Mucosa of gallbladder (tissue), 1 donor: ENCODE data around the gene TSPAN32. TPM values are rescaled to one million over a fixed set of nuclear protein-coding genes. Genes with fewer than 3 reads are reported as not detected.
"Not testable (repeated sequence)": the region's sequence is repeated elsewhere in the genome, so short reads cannot be mapped to it uniquely, and the experiment has no call there.

Experiments
- DNase-seq: peaks from one replicate; pipeline ENCODE4 v3.0.0-alpha.2; 2020; ENCODE audit warnings: low spot score
- total RNA-seq: library from RNA; stranded (reverse); gene quantifications from one replicate; pipeline ENCODE4 v1.2.1, GENCODE V29; 2021
- donor health status: DM: no; HTN: no; CAD: no.

Gene TSPAN32
- total RNA-seq, 1 donor from 2014 or later: 1.1 TPM

- DNase-seq: peak; percentile 72
These were observed 12.9 kb downstream of the TSPAN32 start for GRCh38 chr11:2314525-2315394.

GRCh38 chr11:2315395-2316168, 13.8 kb downstream of the TSPAN32 start:
- DNase-seq: no peak

GRCh38 chr11:2316169-2316962, 14.6 kb downstream of the TSPAN32 start:
- DNase-seq: no peak

GRCh38 chr11:2316963-2317244, 15.1 kb downstream of the TSPAN32 start:
- no peak for DNase-seq

GRCh38 chr11:2317354-2318050, 15.7 kb downstream of the TSPAN32 start:
- no peak for DNase-seq

GRCh38 chr11:2318123-2318522, 16.3 kb downstream of the TSPAN32 start:
- DNase-seq: no peak

- no peak for DNase-seq
These were observed 16.9 kb downstream of the TSPAN32 start for GRCh38 chr11:2318707-2319106.

GRCh38 chr11:2319791-2320472, 18.1 kb downstream of the TSPAN32 start:
- DNase-seq: no peak

GRCh38 chr11:2320568-2321310, 18.9 kb downstream of the TSPAN32 start:
- DNase-seq: no peak

- no peak for DNase-seq
These were observed 19.5 kb downstream of the TSPAN32 start for GRCh38 chr11:2321311-2321683.

- no peak for DNase-seq
These were observed 23.3 kb downstream of the TSPAN32 start for GRCh38 chr11:2325123-2325522.

- peak; percentile 57 for DNase-seq
These were observed 23.9 kb downstream of the TSPAN32 start for GRCh38 chr11:2325719-2326118.

GRCh38 chr11:2327032-2327431, 25.2 kb downstream of the TSPAN32 start:
- no peak for DNase-seq

GRCh38 chr11:2328021-2328420, 26.2 kb downstream of the TSPAN32 start:
- no peak for DNase-seq

GRCh38 chr11:2328656-2329354, 27.0 kb downstream of the TSPAN32 start:
- DNase-seq: no peak

GRCh38 chr11:2329551-2329950, 27.7 kb downstream of the TSPAN32 start:
- no peak for DNase-seq

- DNase-seq: no peak
These were observed 28.9 kb downstream of the TSPAN32 start for GRCh38 chr11:2330696-2331095.

- no peak for DNase-seq
These were observed 29.6 kb downstream of the TSPAN32 start for GRCh38 chr11:2331404-2331803.

GRCh38 chr11:2332569-2332968, 30.8 kb downstream of the TSPAN32 start:
- DNase-seq: not testable (repeated sequence)
